GM19023 (cell line): ENCODE data around the gene FAHD2B.
"Not testable (repeated sequence)": the region's sequence is repeated elsewhere in the genome, so short reads cannot be mapped to it uniquely, and the experiment has no call there.

Experiments
- ATAC-seq: cut with Tn5 transposase; IDR thresholded peaks from one replicate; pipeline ENCODE4 v1.9.1; 2021; ENCODE audit warnings: mild to moderate bottlenecking, moderate library complexity; ENCODE audit not compliant: unreplicated experiment

Gene FAHD2B

DNA sequence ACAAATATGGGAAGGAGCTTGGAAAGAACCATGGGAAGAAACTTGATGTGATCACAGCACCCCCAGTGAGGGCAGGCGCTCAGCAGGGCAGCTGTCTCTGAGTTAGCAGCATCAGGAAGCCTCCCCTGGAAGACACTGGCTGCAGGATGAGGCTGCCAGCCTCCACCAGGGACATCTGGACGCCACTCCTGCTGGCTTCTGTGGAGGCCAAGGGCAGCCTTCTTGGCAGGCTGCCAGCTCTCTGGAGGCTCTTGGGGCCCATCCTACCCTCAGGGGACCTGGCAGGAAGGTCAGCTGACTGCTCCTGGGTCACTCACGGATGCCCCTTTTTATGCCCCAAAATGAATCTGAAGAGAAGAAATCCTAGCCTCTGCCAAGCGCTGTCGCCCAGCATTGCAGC lies 26.0 kb downstream of the FAHD2B start:
- not testable (repeated sequence) for ATAC-seq

- ATAC-seq: no peak
These were observed 26.6 kb downstream of the FAHD2B start for GRCh38 chr2:97068074-97068473.

- no peak for ATAC-seq
These were observed 27.2 kb downstream of the FAHD2B start for GRCh38 chr2:97067279-97068004.

- not testable (repeated sequence) for ATAC-seq
These were observed 28.7 kb downstream of the FAHD2B start for GRCh38 chr2:97066030-97066429.

GRCh38 chr2:97062020-97062419 lies 32.7 kb downstream of the FAHD2B start:
- not testable (repeated sequence) for ATAC-seq

GRCh38 chr2:97059782-97060181 lies 34.9 kb downstream of the FAHD2B start:
- ATAC-seq: not testable (repeated sequence)

DNA sequence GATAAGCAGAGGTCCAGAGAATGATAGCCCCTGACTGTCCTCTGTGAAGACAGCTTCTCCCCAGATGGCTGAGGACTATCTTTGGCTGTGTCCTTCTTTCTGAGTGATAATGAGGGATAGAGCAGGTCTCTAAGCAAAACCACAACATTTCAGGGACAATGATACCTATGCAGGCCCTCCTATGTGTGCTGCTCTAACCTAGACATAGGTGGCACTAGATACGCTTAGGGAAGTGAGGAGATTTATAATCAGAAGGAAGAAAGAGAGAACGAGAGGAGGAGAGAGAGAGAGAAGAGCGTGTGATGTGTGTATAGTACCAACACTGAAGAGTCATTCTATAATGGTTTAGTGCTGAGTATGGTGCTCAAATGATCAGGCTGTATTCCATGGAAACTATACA lies 38.5 kb downstream of the FAHD2B start:
- ATAC-seq: not testable (repeated sequence)

- not testable (repeated sequence) for ATAC-seq
These were observed 44.6 kb downstream of the FAHD2B start for GRCh38 chr2:97050032-97050431.

GRCh38 chr2:97048448-97048847 lies 46.2 kb downstream of the FAHD2B start:
- ATAC-seq: not testable (repeated sequence)

DNA sequence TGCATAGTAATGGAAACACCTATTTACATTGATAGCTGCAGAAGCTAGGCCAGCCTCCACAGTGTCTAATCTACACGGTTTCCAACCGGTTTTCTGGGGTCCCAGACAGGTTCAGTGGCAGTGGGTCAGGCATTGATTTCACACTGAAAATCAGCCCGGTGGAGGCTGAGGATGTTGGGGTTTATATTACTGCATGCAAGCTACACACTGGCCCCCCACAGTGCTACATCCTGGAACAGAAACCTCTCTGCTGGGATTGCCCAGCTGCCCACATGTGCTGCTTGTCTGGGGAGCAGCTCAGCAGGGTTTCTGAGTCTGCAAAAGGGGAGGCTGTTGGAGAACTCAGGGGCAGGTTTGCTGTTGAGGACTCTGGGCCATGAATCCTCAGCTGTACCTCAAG lies 48.0 kb downstream of the FAHD2B start:
- not testable (repeated sequence) for ATAC-seq

DNA sequence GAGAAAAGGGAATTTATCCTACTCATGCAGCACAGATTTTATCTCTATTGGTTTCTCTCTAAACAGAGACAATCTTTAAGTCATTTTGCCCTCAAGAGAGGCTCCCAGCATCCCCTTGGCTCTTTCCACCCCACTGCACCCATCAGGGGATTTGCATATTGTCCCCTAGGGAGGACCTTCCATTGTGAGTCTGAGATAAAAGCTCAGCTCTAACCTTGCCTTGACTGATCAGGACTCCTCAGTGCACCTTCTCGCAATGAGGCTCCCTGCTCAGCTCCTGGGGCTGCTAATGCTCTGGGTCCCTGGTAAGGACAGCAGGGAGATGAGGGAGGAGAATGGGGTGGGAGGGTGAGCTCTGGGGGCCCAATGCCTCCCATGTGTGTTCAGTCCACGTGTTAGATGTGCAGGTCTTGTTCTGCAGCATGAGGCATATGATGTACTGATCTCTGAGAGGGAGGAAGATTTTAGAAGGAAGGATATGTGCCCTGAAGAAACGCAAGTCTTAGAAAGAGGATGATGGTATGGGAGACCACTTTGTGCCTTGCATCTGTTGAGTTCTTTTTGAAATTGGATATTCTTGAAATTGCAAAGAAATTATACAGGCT lies 48.7 kb downstream of the FAHD2B start:
- not testable (repeated sequence) for ATAC-seq
